Osteoblast (primary cell): ENCODE results near the gene WNT7A. TPM values are rescaled to one million over a fixed set of nuclear protein-coding genes. Genes with fewer than 3 reads are reported as not detected.
A peak's percentile ranks its signal among the peaks of the same experiment; 100 is the strongest.

ENCODE experiments used
- DNase-seq: peaks from one replicate; pipeline ENCODE4 v3.0.0; 2011; ENCODE audit warnings: low spot score, mixed read lengths; ENCODE audit not compliant: insufficient read length; ENCODE audit errors: missing footprints
- H2AFZ ChIP-seq: 2 replicates; pipeline ENCODE4 v1.6.0; 2011; ENCODE audit warnings: mild to moderate bottlenecking, low read length
- H3K27ac ChIP-seq: 2 replicates; pipeline ENCODE4 v1.5.1; 2011; ENCODE audit warnings: mild to moderate bottlenecking, low read depth, low read length, moderate library complexity
- H3K27me3 ChIP-seq: 2 replicates; pipeline ENCODE4 v1.6.0; 2012; ENCODE audit warnings: mild to moderate bottlenecking, control low read depth, inconsistent platforms, low read length, moderate library complexity; ENCODE audit not compliant: insufficient read depth
- H3K36me3 ChIP-seq: 2 replicates; pipeline ENCODE4 v1.5.1; 2011; ENCODE audit warnings: mild to moderate bottlenecking, low read length, control low read depth, moderate library complexity; ENCODE audit not compliant: insufficient read depth
- H3K4me1 ChIP-seq: 2 replicates; pipeline ENCODE4 v1.5.1; 2011; ENCODE audit warnings: mild to moderate bottlenecking, low read length, control low read depth, moderate library complexity; ENCODE audit not compliant: insufficient read depth
- H3K4me2 ChIP-seq: 2 replicates; pipeline ENCODE4 v1.6.0; 2011; ENCODE audit warnings: mild to moderate bottlenecking, low read length; ENCODE audit not compliant: insufficient read depth
- H3K4me3 ChIP-seq: fragments of 200-600 bp; sonication (generic); 3 replicates; pipeline ENCODE4 v1.5.1; 2012; ENCODE audit warnings: mild to moderate bottlenecking, low read length, inconsistent platforms; ENCODE audit not compliant: insufficient read depth
- H3K79me2 ChIP-seq: 2 replicates; pipeline ENCODE4 v1.6.0; 2012; ENCODE audit warnings: mild to moderate bottlenecking, low read length, control low read depth, inconsistent platforms; ENCODE audit not compliant: insufficient read depth
- H3K9me3 ChIP-seq: 2 replicates; pipeline ENCODE4 v1.5.1; 2011; ENCODE audit warnings: low read depth, low read length, control low read depth
- H4K20me1 ChIP-seq: 2 replicates; pipeline ENCODE4 v1.6.0; 2012; ENCODE audit warnings: mild to moderate bottlenecking, low read length, control low read depth; ENCODE audit not compliant: insufficient read depth
- total RNA-seq: library from RNA; depleted of rRNA; stranded (reverse); fragments of >200 nt; gene quantifications from 2 replicates; pipeline ENCODE4 v1.2.3, GENCODE V29; 2012
- TF ChIP-seq, protein P1 (sequence below): IDR thresholded peaks from 2 replicates; pipeline ENCODE4 v1.5.1; 2011; ENCODE audit warnings: mild to moderate bottlenecking, low read depth, low read length, moderate library complexity; ENCODE audit errors: extremely low read depth

Gene WNT7A
- total RNA-seq, 1 donor = not detected

DNA sequence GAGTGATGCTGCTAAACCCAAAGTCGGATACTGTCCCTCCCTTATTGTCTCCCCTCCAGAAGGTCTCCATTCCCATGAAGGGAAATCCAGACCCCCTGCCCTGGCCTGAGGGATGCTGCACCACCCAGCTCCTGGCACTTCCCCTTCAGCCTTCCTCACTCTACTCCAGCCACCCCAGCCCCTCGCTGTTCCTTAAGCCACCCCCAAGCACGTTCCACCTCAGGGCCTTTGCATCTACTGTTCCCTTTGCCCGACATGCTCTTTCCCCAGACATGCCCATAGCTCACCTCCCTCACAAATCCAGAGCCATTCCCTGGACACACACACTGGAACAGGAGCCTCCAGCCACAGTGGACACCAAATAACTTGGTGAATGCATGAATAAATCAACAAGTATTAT is 8.1 kb downstream of the WNT7A start:
- DNase-seq = no peak
- H3K4me2 ChIP-seq = no peak overlapping the region
- H3K27me3 ChIP-seq = peaks cover under 1% of the 10 kb centered on the region
- H3K36me3 ChIP-seq = no peaks in the 10 kb centered on the region
- H3K4me3 ChIP-seq = no peak overlapping the region
- H3K4me1 ChIP-seq = no peaks in the 10 kb centered on the region
- no peak overlapping the region for H3K27ac ChIP-seq
- H2AFZ ChIP-seq = no peak overlapping the region
- TF ChIP-seq, protein P1, sequence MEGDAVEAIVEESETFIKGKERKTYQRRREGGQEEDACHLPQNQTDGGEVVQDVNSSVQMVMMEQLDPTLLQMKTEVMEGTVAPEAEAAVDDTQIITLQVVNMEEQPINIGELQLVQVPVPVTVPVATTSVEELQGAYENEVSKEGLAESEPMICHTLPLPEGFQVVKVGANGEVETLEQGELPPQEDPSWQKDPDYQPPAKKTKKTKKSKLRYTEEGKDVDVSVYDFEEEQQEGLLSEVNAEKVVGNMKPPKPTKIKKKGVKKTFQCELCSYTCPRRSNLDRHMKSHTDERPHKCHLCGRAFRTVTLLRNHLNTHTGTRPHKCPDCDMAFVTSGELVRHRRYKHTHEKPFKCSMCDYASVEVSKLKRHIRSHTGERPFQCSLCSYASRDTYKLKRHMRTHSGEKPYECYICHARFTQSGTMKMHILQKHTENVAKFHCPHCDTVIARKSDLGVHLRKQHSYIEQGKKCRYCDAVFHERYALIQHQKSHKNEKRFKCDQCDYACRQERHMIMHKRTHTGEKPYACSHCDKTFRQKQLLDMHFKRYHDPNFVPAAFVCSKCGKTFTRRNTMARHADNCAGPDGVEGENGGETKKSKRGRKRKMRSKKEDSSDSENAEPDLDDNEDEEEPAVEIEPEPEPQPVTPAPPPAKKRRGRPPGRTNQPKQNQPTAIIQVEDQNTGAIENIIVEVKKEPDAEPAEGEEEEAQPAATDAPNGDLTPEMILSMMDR = no peak
- no peaks in the 10 kb centered on the region for H3K79me2 ChIP-seq
- H4K20me1 ChIP-seq = no peaks in the 10 kb centered on the region
- no peaks in the 10 kb centered on the region for H3K9me3 ChIP-seq

DNA sequence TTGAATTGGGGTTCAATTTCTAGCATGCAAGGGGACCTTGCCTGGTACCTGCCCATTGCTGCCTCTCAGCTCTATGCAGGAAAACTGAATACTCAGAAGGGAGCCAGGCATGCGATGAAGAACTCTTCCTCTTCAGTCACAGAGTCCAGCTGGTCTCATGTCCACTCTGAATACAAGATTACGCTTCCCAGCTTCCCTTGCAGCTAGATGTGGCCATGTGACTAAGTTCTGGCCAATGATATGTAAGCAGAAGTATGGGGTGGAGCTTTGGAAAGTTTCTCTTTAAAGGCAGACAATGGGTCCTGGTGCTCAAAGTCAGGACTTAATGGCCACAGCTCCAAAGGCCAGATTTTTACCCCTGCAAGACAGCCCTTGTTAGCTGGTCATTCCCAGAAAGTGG is 9.0 kb downstream of the WNT7A start:
- Histone ChIP-seq H3K9me3 (no peaks in the 10 kb centered on the region), H3K4me1 (no peaks in the 10 kb centered on the region), H3K4me2 (no peak overlapping the region), H3K4me3 (no peak overlapping the region), H3K27me3 (no peaks in the 10 kb centered on the region), H3K27ac (no peak overlapping the region), H2AFZ (no peak overlapping the region), H3K79me2 (no peaks in the 10 kb centered on the region), H3K36me3 (no peaks in the 10 kb centered on the region), H4K20me1 (no peaks in the 10 kb centered on the region)
- TF ChIP-seq, protein P1 = no peak
- peak; percentile 6 for DNase-seq

DNA sequence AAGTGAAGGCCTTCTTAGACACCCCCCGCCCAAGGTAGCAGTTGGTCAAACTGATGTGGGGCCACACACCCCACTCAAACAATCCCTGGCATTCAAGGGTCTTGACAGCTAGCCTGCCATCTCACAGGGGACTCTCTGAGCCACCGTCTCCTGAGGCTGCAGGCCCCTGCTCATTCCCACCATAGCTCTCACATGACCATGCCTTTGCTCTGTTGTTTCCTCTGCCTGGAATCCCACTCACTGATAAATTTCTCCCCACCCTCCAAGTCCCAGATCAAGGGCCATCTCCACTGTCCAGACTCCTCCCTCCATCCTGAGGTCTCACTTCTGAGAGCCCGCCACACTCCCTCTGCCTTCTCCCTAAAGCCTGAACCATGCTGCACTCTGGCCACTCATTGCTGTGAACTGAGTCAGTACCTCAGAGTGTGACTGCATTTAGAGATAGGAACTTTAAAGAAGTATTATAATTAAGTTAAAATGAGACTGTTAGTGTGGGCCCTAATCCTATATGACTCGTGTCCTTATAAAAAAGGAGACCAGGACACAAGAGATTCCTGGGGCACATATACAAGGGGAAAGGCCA is 10.0 kb downstream of the WNT7A start:
- H3K4me1 ChIP-seq = no peaks in the 10 kb centered on the region
- peak; percentile 14 for DNase-seq
- no peak overlapping the region for H2AFZ ChIP-seq
- no peak overlapping the region for H3K27ac ChIP-seq
- H3K9me3 ChIP-seq = no peaks in the 10 kb centered on the region
- no peak overlapping the region for H3K4me2 ChIP-seq
- TF ChIP-seq, protein P1 = no peak
- H4K20me1 ChIP-seq = no peaks in the 10 kb centered on the region
- H3K4me3 ChIP-seq = no peak overlapping the region
- H3K27me3 ChIP-seq = no peaks in the 10 kb centered on the region
- no peaks in the 10 kb centered on the region for H3K36me3 ChIP-seq
- no peaks in the 10 kb centered on the region for H3K79me2 ChIP-seq

DNA sequence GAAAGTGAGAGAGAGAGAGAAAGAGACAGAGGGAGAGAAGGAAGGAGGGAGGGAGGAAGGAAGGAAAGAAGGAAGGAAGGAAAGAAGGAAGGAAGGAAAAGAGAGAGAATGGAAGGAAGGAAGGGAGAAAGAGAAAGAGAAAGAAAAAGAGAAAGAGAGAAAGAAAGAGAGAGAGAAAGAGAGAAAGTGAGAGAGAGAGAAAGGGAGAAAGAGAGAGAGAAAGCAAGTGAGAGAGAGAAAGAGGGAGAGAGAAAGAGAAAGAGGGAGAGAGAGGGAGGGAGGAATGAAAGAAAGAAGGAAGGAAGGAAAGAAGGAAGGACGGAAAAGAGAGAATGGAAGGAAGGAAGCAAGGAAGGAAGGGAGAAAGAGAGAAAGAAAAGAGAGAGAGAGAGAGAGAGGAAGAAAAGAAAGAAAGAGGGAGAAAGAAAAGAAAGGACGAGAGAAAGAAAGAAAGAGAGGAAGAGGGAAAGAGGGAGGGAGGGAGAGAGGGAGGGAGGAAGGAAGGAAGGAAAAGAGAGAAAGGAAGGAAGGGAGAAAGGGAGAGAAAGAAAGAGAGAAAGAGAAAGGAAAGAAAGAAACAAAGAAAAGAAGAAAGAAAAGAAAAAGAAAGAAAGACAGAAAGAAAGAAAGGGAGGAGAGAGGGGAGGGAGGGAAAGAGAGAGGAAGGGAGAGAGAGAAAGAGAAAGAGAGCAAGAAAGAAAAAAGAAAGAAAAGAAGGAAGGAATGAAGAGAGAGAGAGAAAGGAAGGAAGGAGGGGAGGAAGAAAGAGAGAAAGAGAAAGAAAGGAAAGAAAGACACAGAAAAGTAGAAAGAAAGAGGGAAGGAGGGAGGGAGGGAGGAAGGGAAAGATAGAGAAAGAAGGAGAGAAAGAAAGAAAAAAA is 10.8 kb downstream of the WNT7A start:
- no peak overlapping the region for H2AFZ ChIP-seq
- DNase-seq = no peak

More for the DNA sequence above, 10.8 kb downstream of the WNT7A start:
- H3K79me2 ChIP-seq = no peaks in the 10 kb centered on the region
- H3K4me2 ChIP-seq = no peak overlapping the region
- TF ChIP-seq, protein P1 = no peak
- H3K9me3 ChIP-seq = no peaks in the 10 kb centered on the region
- H3K27me3 ChIP-seq = no peaks in the 10 kb centered on the region
- no peak overlapping the region for H3K27ac ChIP-seq
- H3K4me1 ChIP-seq = no peaks in the 10 kb centered on the region
- H4K20me1 ChIP-seq = no peaks in the 10 kb centered on the region
- no peaks in the 10 kb centered on the region for H3K36me3 ChIP-seq
- no peak overlapping the region for H3K4me3 ChIP-seq
